Kasumi-1 (cell line): ENCODE measurements around the gene APC2.

ENCODE experiments used
- DNase-seq, 2 experiments: peaks; one replicate each; lab custom pipeline; 2025; lab: John Stamatoyannopoulos, UW

Gene APC2

GRCh38 chr19:1449467-1450442 lies at the start of gene APC2:
TSS of gene APC2 (plus strand) at chr19:1450121. CDS start at chr19:1453002, 2,881 bp downstream.
- DNase-seq = peak in 1 of 2 experiments; percentile 25

- peak; percentile 13 to 20 for DNase-seq
Measured at GRCh38 chr19:1400281-1401137, 49.4 kb upstream of the APC2 start.

- peak; percentile 25 to 49 for DNase-seq
Measured at GRCh38 chr19:1401138-1401888, 48.6 kb upstream of the APC2 start, which contains the start of gene GAMT. TSS of gene GAMT (minus strand) at chr19:1401542. CDS start at chr19:1401476, 66 bp downstream.

GRCh38 chr19:1401889-1402217 lies 48.1 kb upstream of the APC2 start:
- no peak for DNase-seq

GRCh38 chr19:1402411-1403070 lies 47.4 kb upstream of the APC2 start:
- DNase-seq = peak; percentile 15 to 17

GRCh38 chr19:1406774-1407527 lies 43.0 kb upstream of the APC2 start:
- DNase-seq = peak; percentile 90 to 96

- DNase-seq = no peak
Measured at GRCh38 chr19:1407528-1408299, 42.2 kb upstream of the APC2 start, which contains the start of gene DAZAP1. TSS of gene DAZAP1 (plus strand) at chr19:1407586. CDS start at chr19:1407774, 188 bp downstream.

GRCh38 chr19:1408300-1409203 lies 41.4 kb upstream of the APC2 start:
- DNase-seq = peak; percentile 10 to 12

GRCh38 chr19:1409204-1410005 lies 40.5 kb upstream of the APC2 start:
- no peak for DNase-seq

GRCh38 chr19:1410136-1410786 lies 39.7 kb upstream of the APC2 start:
- DNase-seq = no peak

- DNase-seq = no peak
Measured at GRCh38 chr19:1410789-1411188, 39.1 kb upstream of the APC2 start.

- no peak for DNase-seq
Measured at GRCh38 chr19:1411255-1412191, 38.4 kb upstream of the APC2 start.

- DNase-seq = no peak
Measured at GRCh38 chr19:1412323-1412923, 37.5 kb upstream of the APC2 start.

GRCh38 chr19:1412995-1413800 lies 36.7 kb upstream of the APC2 start:
- DNase-seq = no peak
